Measurements from ENCODE around the gene RERE.
"Not testable (repeated sequence)": the region's sequence is repeated elsewhere in the genome, so short reads cannot be mapped to it uniquely, and the experiment has no call there.

The RERE gene

GRCh38 chr1:8448911-8449661 is 368.4 kb downstream of the RERE start:
- H3K4me1 Mint-ChIP-seq (ENCODE audit: low read depth in 2 of 2): peaks cover 12 to 16% of the 10 kb centered on the region in 2 donors
- no peaks in the 10 kb centered on the region for H3K27me3 Mint-ChIP-seq
- no peak overlapping the region for H3K4me3 Mint-ChIP-seq
- H3K9me3 Mint-ChIP-seq: no peaks in the 10 kb centered on the region
- DNase-seq (no peak), ATAC-seq (replicated peaks) (no peak)
- no peak overlapping the region for H3K27ac Mint-ChIP-seq
- H3K36me3 Mint-ChIP-seq (ENCODE audit: insufficient read depth): no peaks in the 10 kb centered on the region

GRCh38 chr1:8448505-8448904 is 368.9 kb downstream of the RERE start:
- not testable (repeated sequence) for DNase-seq; H3K36me3 Mint-ChIP-seq (ENCODE audit: insufficient read depth); H3K4me3 Mint-ChIP-seq

GRCh38 chr1:8447616-8448150 is 369.8 kb downstream of the RERE start:
- ATAC-seq (replicated peaks) (no peak), DNase-seq (no peak)
- H3K9me3 Mint-ChIP-seq: no peaks in the 10 kb centered on the region
- H3K27ac Mint-ChIP-seq: no peak overlapping the region
- no peaks in the 10 kb centered on the region for H3K36me3 Mint-ChIP-seq (ENCODE audit: insufficient read depth)
- H3K4me1 Mint-ChIP-seq (ENCODE audit: low read depth in 2 of 2): peaks cover 12 to 16% of the 10 kb centered on the region in 2 donors
- no peaks in the 10 kb centered on the region for H3K27me3 Mint-ChIP-seq
- no peak overlapping the region for H3K4me3 Mint-ChIP-seq

More at GRCh38 chr1:8448505-8448904, 368.9 kb downstream of the RERE start:
- not testable (repeated sequence) for ATAC-seq (replicated peaks); H3K27ac Mint-ChIP-seq; H3K9me3 Mint-ChIP-seq; H3K27me3 Mint-ChIP-seq
- peaks cover 12 to 16% of the 10 kb centered on the region in 2 donors for H3K4me1 Mint-ChIP-seq (ENCODE audit: low read depth in 2 of 2)

GRCh38 chr1:8446119-8446518 is 371.3 kb downstream of the RERE start:
- peaks cover 12 to 16% of the 10 kb centered on the region in 2 donors for H3K4me1 Mint-ChIP-seq (ENCODE audit: low read depth in 2 of 2)
- not testable (repeated sequence) for H3K4me3 Mint-ChIP-seq; DNase-seq; ATAC-seq (replicated peaks); H3K27me3 Mint-ChIP-seq; H3K36me3 Mint-ChIP-seq (ENCODE audit: insufficient read depth); H3K9me3 Mint-ChIP-seq; H3K27ac Mint-ChIP-seq

- peaks cover 18 to 19% of the 10 kb centered on the region in 2 donors for H3K4me1 Mint-ChIP-seq (ENCODE audit: low read depth in 2 of 2)
- H3K4me3 Mint-ChIP-seq: no peak overlapping the region
- no peaks in the 10 kb centered on the region for H3K27me3 Mint-ChIP-seq
- H3K9me3 Mint-ChIP-seq: no peaks in the 10 kb centered on the region
- H3K27ac Mint-ChIP-seq: no peak overlapping the region
- H3K36me3 Mint-ChIP-seq (ENCODE audit: insufficient read depth): no peaks in the 10 kb centered on the region
- ATAC-seq (replicated peaks) (no peak), DNase-seq (no peak)
These were observed 373.8 kb downstream of the RERE start for GRCh38 chr1:8443558-8444194.

GRCh38 chr1:8441426-8441825 is 376.0 kb downstream of the RERE start:
- Mint-ChIP-seq H3K27me3 (no peaks in the 10 kb centered on the region), H3K4me3 (no peak overlapping the region), H3K27ac (no peak overlapping the region), H3K4me1 (ENCODE audit: low read depth in 2 of 2) (peaks cover 11 to 13% of the 10 kb centered on the region in 2 donors), H3K36me3 (ENCODE audit: insufficient read depth) (no peaks in the 10 kb centered on the region), H3K9me3 (no peaks in the 10 kb centered on the region)
- DNase-seq (no peak), ATAC-seq (replicated peaks) (no peak)

GRCh38 chr1:8439015-8439702 is 378.3 kb downstream of the RERE start:
- ATAC-seq (replicated peaks) (peak; percentile 33), DNase-seq (no peak)
- Mint-ChIP-seq H3K27me3 (no peaks in the 10 kb centered on the region), H3K4me1 (ENCODE audit: low read depth in 2 of 2) (peaks cover 5 to 6% of the 10 kb centered on the region in 2 donors), H3K9me3 (no peaks in the 10 kb centered on the region), H3K4me3 (no peak overlapping the region), H3K36me3 (ENCODE audit: insufficient read depth) (no peaks in the 10 kb centered on the region), H3K27ac (peak overlapping the region in 1 of 2 donors; percentile 23)

- Mint-ChIP-seq H3K27ac (no peak overlapping the region), H3K27me3 (no peaks in the 10 kb centered on the region), H3K4me1 (ENCODE audit: low read depth in 2 of 2) (peaks cover 5 to 6% of the 10 kb centered on the region in 2 donors), H3K4me3 (no peak overlapping the region), H3K9me3 (no peaks in the 10 kb centered on the region), H3K36me3 (ENCODE audit: insufficient read depth) (no peaks in the 10 kb centered on the region)
- DNase-seq (no peak), ATAC-seq (replicated peaks) (no peak)
These were observed 379.0 kb downstream of the RERE start for GRCh38 chr1:8438489-8438888.

- H3K4me1 Mint-ChIP-seq (ENCODE audit: low read depth in 2 of 2): peaks cover 7 to 8% of the 10 kb centered on the region in 2 donors
These were observed 380.1 kb downstream of the RERE start for GRCh38 chr1:8437347-8437746.

GRCh38 chr1:8435569-8436071 is 381.8 kb downstream of the RERE start:
- H3K4me1 Mint-ChIP-seq (ENCODE audit: low read depth in 2 of 2): peaks cover 22 to 24% of the 10 kb centered on the region in 2 donors
- H3K27me3 Mint-ChIP-seq: no peaks in the 10 kb centered on the region
- H3K27ac Mint-ChIP-seq: no peak overlapping the region
- no peak overlapping the region for H3K4me3 Mint-ChIP-seq
- peaks cover 4% of the 10 kb centered on the region for H3K36me3 Mint-ChIP-seq (ENCODE audit: insufficient read depth)
- DNase-seq: no peak
- H3K9me3 Mint-ChIP-seq: no peaks in the 10 kb centered on the region
- ATAC-seq (replicated peaks): no peak

More at GRCh38 chr1:8437347-8437746, 380.1 kb downstream of the RERE start:
- ATAC-seq (replicated peaks) (no peak), DNase-seq (no peak)
- Mint-ChIP-seq H3K27ac (no peak overlapping the region), H3K9me3 (no peaks in the 10 kb centered on the region), H3K36me3 (ENCODE audit: insufficient read depth) (no peaks in the 10 kb centered on the region), H3K27me3 (no peaks in the 10 kb centered on the region), H3K4me3 (no peak overlapping the region)

- Mint-ChIP-seq H3K27ac (no peak overlapping the region), H3K4me3 (no peak overlapping the region), H3K36me3 (ENCODE audit: insufficient read depth) (peaks cover 4% of the 10 kb centered on the region), H3K9me3 (no peaks in the 10 kb centered on the region), H3K27me3 (no peaks in the 10 kb centered on the region), H3K4me1 (ENCODE audit: low read depth in 2 of 2) (peaks cover 31% of the 10 kb centered on the region in 2 donors)
- DNase-seq (no peak), ATAC-seq (replicated peaks) (no peak)
These were observed 383.3 kb downstream of the RERE start for GRCh38 chr1:8434101-8434500.

- peaks cover 42 to 48% of the 10 kb centered on the region in 2 donors for H3K4me1 Mint-ChIP-seq (ENCODE audit: low read depth in 2 of 2)
- peak overlapping the region in 1 of 2 donors; percentile 18 for H3K4me3 Mint-ChIP-seq
- DNase-seq (no peak), ATAC-seq (replicated peaks) (no peak)
- H3K27ac Mint-ChIP-seq: peak overlapping the region in 1 of 2 donors; percentile 62
- no peaks in the 10 kb centered on the region for H3K27me3 Mint-ChIP-seq
- H3K36me3 Mint-ChIP-seq (ENCODE audit: insufficient read depth): peaks cover 9% of the 10 kb centered on the region
- no peaks in the 10 kb centered on the region for H3K9me3 Mint-ChIP-seq
These were observed 385.7 kb downstream of the RERE start for GRCh38 chr1:8431784-8432183.

GRCh38 chr1:8431019-8431418 is 386.4 kb downstream of the RERE start:
- no peaks in the 10 kb centered on the region for H3K27me3 Mint-ChIP-seq
- peaks cover 9% of the 10 kb centered on the region for H3K36me3 Mint-ChIP-seq (ENCODE audit: insufficient read depth)
- H3K4me3 Mint-ChIP-seq: peak overlapping the region; percentile 59 to 66
- H3K4me1 Mint-ChIP-seq (ENCODE audit: low read depth in 2 of 2): peaks cover 47 to 53% of the 10 kb centered on the region in 2 donors
- H3K9me3 Mint-ChIP-seq: no peaks in the 10 kb centered on the region
- H3K27ac Mint-ChIP-seq: peak overlapping the region; percentile 64 to 79
- ATAC-seq (replicated peaks) (peak; percentile 47), DNase-seq (peak in 2 of 3 experiments; percentile 17 to 18)

Data from effector memory CD8-positive, alpha-beta T cell (primary cell).